H9 (cell line): Measurements from ENCODE around the gene FBN3. TPM values are rescaled to one million over a fixed set of nuclear protein-coding genes. Genes with fewer than 3 reads are reported as not detected.

Source experiments
- DNase-seq: peaks from one replicate; pipeline ENCODE4 v3.0.0-alpha.2; 2017
- H2AFZ ChIP-seq: one replicate; pipeline ENCODE4 v1.6.1; 2013; ENCODE audit warnings: mild to moderate bottlenecking, low read length, control low read depth, moderate library complexity
- H2AK5ac ChIP-seq: 2 replicates; pipeline ENCODE4 v1.6.1; 2013; ENCODE audit warnings: low read length, control low read depth, mixed read lengths; ENCODE audit not compliant: insufficient read length
- H2BK120ac ChIP-seq: one replicate; pipeline ENCODE4 v1.6.1; 2013; ENCODE audit warnings: low read depth, mild to moderate bottlenecking, low read length, control low read depth, inconsistent platforms; ENCODE audit not compliant: poor library complexity, severe bottlenecking
- H2BK12ac ChIP-seq: 2 replicates; pipeline ENCODE4 v1.6.1; 2013; ENCODE audit warnings: low read length, control low read depth, mixed read lengths, low read depth; ENCODE audit not compliant: insufficient read length
- H2BK15ac ChIP-seq: 2 replicates; pipeline ENCODE4 v1.6.1; 2013; ENCODE audit warnings: low read depth, low read length, control low read depth
- H2BK20ac ChIP-seq: one replicate; pipeline ENCODE4 v1.6.1; 2013; ENCODE audit warnings: low read depth, mild to moderate bottlenecking, low read length, control low read depth, inconsistent platforms; ENCODE audit not compliant: poor library complexity, severe bottlenecking
- H2BK5ac ChIP-seq: 2 replicates; pipeline ENCODE4 v1.6.1; 2013; ENCODE audit warnings: low read length, control low read depth, mixed read lengths; ENCODE audit not compliant: insufficient read length
- H3K14ac ChIP-seq: 2 replicates; pipeline ENCODE4 v1.6.1; 2013; ENCODE audit warnings: low read length, control low read depth; ENCODE audit not compliant: insufficient read depth
- H3K18ac ChIP-seq: 2 replicates; pipeline ENCODE4 v1.6.1; 2013; ENCODE audit warnings: low read depth, mild to moderate bottlenecking, mixed read lengths, low read length, control low read depth; ENCODE audit not compliant: insufficient read length
- H3K23ac ChIP-seq: 2 replicates; pipeline ENCODE4 v1.6.1; 2013; ENCODE audit warnings: low read length, control low read depth, mixed read lengths, low read depth; ENCODE audit not compliant: insufficient read length
- H3K23me2 ChIP-seq: 2 replicates; pipeline ENCODE4 v1.6.1; 2013; ENCODE audit warnings: low read depth, mild to moderate bottlenecking, mixed read lengths, low read length, control low read depth; ENCODE audit not compliant: insufficient read length, poor library complexity, severe bottlenecking
- H3K27ac ChIP-seq: 2 replicates; pipeline ENCODE4 v1.5.1; 2013; ENCODE audit warnings: low read length, control low read depth, mixed read lengths, low read depth; ENCODE audit not compliant: insufficient read length
- H3K27me3 ChIP-seq: 2 replicates; pipeline ENCODE4 v1.6.1; 2013; ENCODE audit warnings: low read length, control low read depth, inconsistent platforms; ENCODE audit not compliant: insufficient read depth
- H3K4ac ChIP-seq: 2 replicates; pipeline ENCODE4 v1.6.1; 2013; ENCODE audit warnings: low read depth, mild to moderate bottlenecking, control low read depth, inconsistent platforms, low read length, moderate library complexity
- H3K4me1 ChIP-seq: 2 replicates; pipeline ENCODE4 v1.6.1; 2013; ENCODE audit warnings: low read length, control low read depth, inconsistent platforms; ENCODE audit not compliant: insufficient read depth
- H3K4me2 ChIP-seq: 2 replicates; pipeline ENCODE4 v1.6.1; 2013; ENCODE audit warnings: low read length, control low read depth, mixed read lengths; ENCODE audit not compliant: insufficient read length, insufficient read depth
- H3K56ac ChIP-seq: 2 replicates; pipeline ENCODE4 v1.6.1; 2013; ENCODE audit warnings: low read depth, mild to moderate bottlenecking, mixed read lengths, low read length, control low read depth; ENCODE audit not compliant: insufficient read length
- H3K79me1 ChIP-seq: 2 replicates; pipeline ENCODE4 v1.6.1; 2013; ENCODE audit warnings: low read depth, mild to moderate bottlenecking, moderate library complexity, low read length, control low read depth, inconsistent platforms; ENCODE audit not compliant: insufficient read depth, poor library complexity, severe bottlenecking
- H3K79me2 ChIP-seq: 2 replicates; pipeline ENCODE4 v1.6.1; 2013; ENCODE audit warnings: low read length, control low read depth, inconsistent platforms; ENCODE audit not compliant: insufficient read depth
- H3K9ac ChIP-seq: 2 replicates; pipeline ENCODE4 v1.6.1; 2013; ENCODE audit warnings: low read length, control low read depth, mixed read lengths; ENCODE audit not compliant: insufficient read length; ENCODE audit errors: extremely low read depth
- H3K9me3 ChIP-seq: one replicate; pipeline ENCODE4 v1.6.1; 2013; ENCODE audit warnings: low read depth, low read length, inconsistent platforms; ENCODE audit not compliant: control insufficient read depth
- H3T11ph ChIP-seq: one replicate; pipeline ENCODE4 v1.6.1; 2013; ENCODE audit warnings: mild to moderate bottlenecking, low read length, control low read depth, inconsistent platforms
- H4K20me1 ChIP-seq: one replicate; pipeline ENCODE4 v1.6.1; 2013; ENCODE audit not compliant: control insufficient read depth, insufficient read length, insufficient read depth
- H4K5ac ChIP-seq: 2 replicates; pipeline ENCODE4 v1.6.1; 2013; ENCODE audit warnings: low read depth, mild to moderate bottlenecking, mixed read lengths, low read length, control low read depth; ENCODE audit not compliant: insufficient read length
- H4K8ac ChIP-seq: replicated peaks from 2 replicates; pipeline ENCODE4 v1.6.1; 2013; ENCODE audit warnings: low read length, control low read depth, mixed read lengths, low read depth; ENCODE audit not compliant: insufficient read length
- H4K91ac ChIP-seq: 2 replicates; pipeline ENCODE4 v1.6.1; 2013; ENCODE audit warnings: low read depth, mild to moderate bottlenecking, moderate library complexity, mixed read lengths, low read length, control low read depth; ENCODE audit not compliant: insufficient read length
- H3K27ac Mint-ChIP-seq, 3 experiments: 2 replicates in 2 of 3; 3 replicates in 1 of 3; pipeline ENCODE4 v1.8.0; 2020 to 2021; ENCODE audit warnings: mixed read lengths in 3 of 3, mild to moderate bottlenecking in 1 of 3, moderate library complexity in 1 of 3
- H3K27me3 Mint-ChIP-seq: 2 replicates; pipeline ENCODE4 v1.8.0; 2021; ENCODE audit warnings: low read depth, mild to moderate bottlenecking, moderate library complexity, mixed read lengths
- H3K36me3 Mint-ChIP-seq, 3 experiments: 2 replicates in 2 of 3; 3 replicates in 1 of 3; pipeline ENCODE4 v1.8.0; 2020 to 2021; ENCODE audit warnings: low read depth in 3 of 3, mixed read lengths in 3 of 3; ENCODE audit not compliant: insufficient read depth in 1 of 3
- H3K4me1 Mint-ChIP-seq, 2 experiments: 2 replicates each; pipeline ENCODE4 v1.8.0; 2020; ENCODE audit warnings: mixed read lengths in 2 of 2
- H3K4me3 Mint-ChIP-seq, 2 experiments: 2 replicates in 1 of 2; 3 replicates in 1 of 2; pipeline ENCODE4 v1.8.0; 2020 to 2021; ENCODE audit warnings: mild to moderate bottlenecking in 2 of 2, mixed read lengths in 2 of 2, moderate library complexity in 1 of 2
- H3K9me3 Mint-ChIP-seq, 2 experiments: 2 replicates in 1 of 2; 3 replicates in 1 of 2; pipeline ENCODE4 v1.8.0; 2020; ENCODE audit warnings: mild to moderate bottlenecking in 2 of 2, mixed read lengths in 2 of 2, moderate library complexity in 1 of 2
- WGBS: extraction: QIAGEN DNeasy Blood & Tissue Kit; methylation state at CpG from one replicate; pipeline ENCODE4 v1.1.7; 2013; ENCODE audit warnings: missing lambda C conversion rate, low lambda C conversion rate, mixed read lengths; ENCODE audit not compliant: insufficient read length; ENCODE audit errors: extremely low coverage; 5-methylcytosine and 5-hydroxymethylcytosine counted together
- total RNA-seq: library from RNA; stranded (reverse); gene quantifications from 2 replicates; pipeline ENCODE4 v1.2.1, GENCODE V29; 2021
- TF ChIP-seq, protein P1 (sequence below): fragments of 200-600 bp; sonication (generic); conservative IDR thresholded peaks from 3 replicates; pipeline ENCODE4 v1.8.0; 2021; ENCODE audit warnings: antibody characterized with exemption, mild to moderate bottlenecking

Gene FBN3
- total RNA-seq, 1 experiment from 2014 or later, result 31.0 TPM

DNA sequence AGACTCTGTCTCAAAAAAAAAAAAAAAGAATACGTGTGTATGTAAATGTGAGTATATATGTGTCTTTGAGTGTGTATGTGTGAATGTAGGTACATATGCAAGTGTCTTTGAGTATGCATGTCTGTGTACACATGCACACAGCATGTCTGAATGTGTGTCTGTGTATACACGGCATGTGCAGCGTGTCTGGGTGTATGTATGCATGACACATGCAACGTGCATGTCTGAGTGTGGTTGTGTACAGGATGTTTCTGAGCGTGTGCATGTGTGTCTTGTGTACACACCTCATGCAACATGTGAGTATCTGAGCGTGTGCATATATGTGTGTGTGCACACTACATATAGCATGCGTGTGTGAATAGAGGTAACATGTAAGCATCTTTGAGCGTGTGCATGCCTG lies 20.8 kb downstream of the FBN3 start:
- H2BK15ac ChIP-seq, result no peak overlapping the region
- H3K4me2 ChIP-seq, result no peak overlapping the region
- no peak overlapping the region for H3K27ac ChIP-seq
- H3K79me2 ChIP-seq, result no peaks in the 10 kb centered on the region
- Mint-ChIP-seq H3K27ac (no peak overlapping the region; a peak in 1 of 7 replicates), H3K9me3 (no peaks in the 10 kb centered on the region; a peak in 1 of 5 replicates), H3K4me1 (no peaks in the 10 kb centered on the region), H3K36me3 (peaks cover 23 to 62% (median 46%) of the 10 kb centered on the region in 3 experiments), H3K27me3 (no peaks in the 10 kb centered on the region), H3K4me3 (no peak overlapping the region; a peak in 1 of 5 replicates)
- no peaks in the 10 kb centered on the region for H3K9me3 ChIP-seq
- H3T11ph ChIP-seq, result no peak overlapping the region
- no peak overlapping the region for H2AK5ac ChIP-seq
- H3K23ac ChIP-seq, result no peak overlapping the region
- WGBS, result no CpG with 5 or more reads among the region's 8 CpGs
- no peak overlapping the region for H2BK5ac ChIP-seq
- H2BK20ac ChIP-seq, result no peak overlapping the region
- no peaks in the 10 kb centered on the region for H3K23me2 ChIP-seq
- H3K4me1 ChIP-seq, result no peaks in the 10 kb centered on the region
- no peaks in the 10 kb centered on the region for H3K27me3 ChIP-seq
- H3K18ac ChIP-seq, result no peak overlapping the region
- H2BK120ac ChIP-seq, result no peak overlapping the region
- H4K20me1 ChIP-seq, result no peaks in the 10 kb centered on the region
- no peaks in the 10 kb centered on the region for H3K79me1 ChIP-seq
- no peak overlapping the region for H3K56ac ChIP-seq
- H2AFZ ChIP-seq, result no peak overlapping the region
- DNase-seq, result no peak
- no peak overlapping the region for H4K8ac ChIP-seq
- H2BK12ac ChIP-seq, result no peak overlapping the region
- H3K4ac ChIP-seq, result no peak overlapping the region
- no peak overlapping the region for H4K91ac ChIP-seq
- no peak overlapping the region for H3K9ac ChIP-seq
- H3K14ac ChIP-seq, result no peak overlapping the region
- H4K5ac ChIP-seq, result no peak overlapping the region
- TF ChIP-seq, protein P1, sequence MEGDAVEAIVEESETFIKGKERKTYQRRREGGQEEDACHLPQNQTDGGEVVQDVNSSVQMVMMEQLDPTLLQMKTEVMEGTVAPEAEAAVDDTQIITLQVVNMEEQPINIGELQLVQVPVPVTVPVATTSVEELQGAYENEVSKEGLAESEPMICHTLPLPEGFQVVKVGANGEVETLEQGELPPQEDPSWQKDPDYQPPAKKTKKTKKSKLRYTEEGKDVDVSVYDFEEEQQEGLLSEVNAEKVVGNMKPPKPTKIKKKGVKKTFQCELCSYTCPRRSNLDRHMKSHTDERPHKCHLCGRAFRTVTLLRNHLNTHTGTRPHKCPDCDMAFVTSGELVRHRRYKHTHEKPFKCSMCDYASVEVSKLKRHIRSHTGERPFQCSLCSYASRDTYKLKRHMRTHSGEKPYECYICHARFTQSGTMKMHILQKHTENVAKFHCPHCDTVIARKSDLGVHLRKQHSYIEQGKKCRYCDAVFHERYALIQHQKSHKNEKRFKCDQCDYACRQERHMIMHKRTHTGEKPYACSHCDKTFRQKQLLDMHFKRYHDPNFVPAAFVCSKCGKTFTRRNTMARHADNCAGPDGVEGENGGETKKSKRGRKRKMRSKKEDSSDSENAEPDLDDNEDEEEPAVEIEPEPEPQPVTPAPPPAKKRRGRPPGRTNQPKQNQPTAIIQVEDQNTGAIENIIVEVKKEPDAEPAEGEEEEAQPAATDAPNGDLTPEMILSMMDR, result no peak
